Neuronal stem cell (in vitro differentiated cells): ENCODE data around the gene LRPAP1.

Experiments
- DNase-seq: peaks from one replicate; pipeline ENCODE4 v3.0.0-alpha.2; 2013; ENCODE audit warnings: low spot score
- H2AFZ ChIP-seq: one replicate; pipeline ENCODE4 v1.6.1; 2013; ENCODE audit warnings: mild to moderate bottlenecking, low read length, inconsistent platforms
- H2AK5ac ChIP-seq: 2 replicates; pipeline ENCODE4 v1.6.1; 2013; ENCODE audit warnings: low read depth, mild to moderate bottlenecking, inconsistent platforms, low read length, moderate library complexity, mixed read lengths
- H2BK120ac ChIP-seq: 2 replicates; pipeline ENCODE4 v1.6.1; 2013; ENCODE audit warnings: low read depth, mild to moderate bottlenecking, inconsistent platforms, low read length, moderate library complexity, mixed read lengths
- H2BK12ac ChIP-seq: one replicate; pipeline ENCODE4 v1.6.1; 2013; ENCODE audit warnings: low read length, inconsistent platforms
- H2BK15ac ChIP-seq: 2 replicates; pipeline ENCODE4 v1.6.1; 2013; ENCODE audit warnings: mild to moderate bottlenecking, low read length, inconsistent platforms, mixed read lengths
- H2BK5ac ChIP-seq: one replicate; pipeline ENCODE4 v1.6.1; 2013; ENCODE audit warnings: inconsistent platforms, mild to moderate bottlenecking, low read length, moderate library complexity
- H3K14ac ChIP-seq: one replicate; pipeline ENCODE4 v1.6.1; 2013; ENCODE audit warnings: low read length, inconsistent platforms
- H3K18ac ChIP-seq: 2 replicates; pipeline ENCODE4 v1.6.1; 2013; ENCODE audit warnings: low read length, inconsistent platforms
- H3K23ac ChIP-seq: 2 replicates; pipeline ENCODE4 v1.6.1; 2013; ENCODE audit warnings: low read depth, mild to moderate bottlenecking, mixed read lengths, low read length, inconsistent platforms; ENCODE audit not compliant: poor library complexity
- H3K27ac ChIP-seq: replicated peaks from 3 replicates; pipeline ENCODE4 v1.5.1; 2013; ENCODE audit warnings: low read length, inconsistent platforms
- H3K27me3 ChIP-seq, 3 experiments: 2 replicates each; pipeline ENCODE4 v1.6.1; 2013; ENCODE audit warnings: low read length in 3 of 3, mild to moderate bottlenecking in 2 of 3, inconsistent platforms in 1 of 3, low read depth in 1 of 3, mixed read lengths in 1 of 3, moderate library complexity in 1 of 3; ENCODE audit not compliant: control insufficient read depth in 3 of 3, insufficient read depth in 3 of 3
- H3K36me3 ChIP-seq, 2 donors: replicated peaks in 1 of 2; 2 replicates each; pipeline ENCODE4 v1.6.1; 2013; ENCODE audit warnings: low read length in 2 of 2; ENCODE audit not compliant: control insufficient read depth in 2 of 2, insufficient read depth in 2 of 2
- H3K4ac ChIP-seq: 2 replicates; pipeline ENCODE4 v1.6.1; 2013; ENCODE audit warnings: inconsistent platforms, mild to moderate bottlenecking, low read length, moderate library complexity
- H3K4me1 ChIP-seq, 2 donors: 1 replicate in 1 of 2; 2 replicates in 1 of 2; pipeline ENCODE4 v1.6.1; 2013; ENCODE audit warnings: low read length in 2 of 2, low read depth in 1 of 2; ENCODE audit not compliant: control insufficient read depth in 2 of 2, insufficient read depth in 1 of 2
- H3K4me2 ChIP-seq: one replicate; pipeline ENCODE4 v1.6.1; 2013; ENCODE audit warnings: mild to moderate bottlenecking, low read length, inconsistent platforms; ENCODE audit not compliant: insufficient read depth, poor library complexity, severe bottlenecking
- H3K4me3 ChIP-seq, 2 donors: 2 replicates each; pipeline ENCODE4 v1.5.1; 2013; ENCODE audit warnings: low read length in 2 of 2, mild to moderate bottlenecking in 2 of 2, inconsistent platforms in 1 of 2, moderate library complexity in 1 of 2
- H3K79me1 ChIP-seq: one replicate; pipeline ENCODE4 v1.6.1; 2013; ENCODE audit warnings: low read depth, mild to moderate bottlenecking, inconsistent platforms, low read length, moderate library complexity
- H3K9ac ChIP-seq: one replicate; pipeline ENCODE4 v1.6.1; 2013; ENCODE audit warnings: mild to moderate bottlenecking, low read depth, low read length, inconsistent platforms; ENCODE audit not compliant: poor library complexity
- H3K9me3 ChIP-seq, 2 donors: replicated peaks in 1 of 2; 2 replicates each; pipeline versions ENCODE3 to v1.6.1; 2013; ENCODE audit warnings: low read length in 2 of 2, mild to moderate bottlenecking in 2 of 2, inconsistent platforms in 1 of 2, low read depth in 1 of 2, mixed read lengths in 1 of 2, moderate library complexity in 1 of 2; ENCODE audit not compliant: control insufficient read depth in 2 of 2, insufficient read depth in 1 of 2
- H4K8ac ChIP-seq: one replicate; pipeline ENCODE4 v1.6.1; 2013; ENCODE audit warnings: low read depth, mild to moderate bottlenecking, inconsistent platforms, low read length, moderate library complexity
- H4K91ac ChIP-seq: one replicate; pipeline ENCODE4 v1.6.1; 2013; ENCODE audit warnings: low read length, low read depth, mild to moderate bottlenecking, inconsistent platforms; ENCODE audit not compliant: poor library complexity
- WGBS, 2 donors: extraction: QIAGEN DNeasy Blood & Tissue Kit; methylation state at CpG; one replicate each; pipeline ENCODE4 v1.1.7; 2013; ENCODE audit warnings: missing lambda C conversion rate in 2 of 2, mixed read lengths in 1 of 2; ENCODE audit not compliant: insufficient read length in 2 of 2, insufficient replicate concordance in 1 of 2; ENCODE audit errors: extremely low coverage in 2 of 2; 5-methylcytosine and 5-hydroxymethylcytosine counted together

The LRPAP1 gene

DNA sequence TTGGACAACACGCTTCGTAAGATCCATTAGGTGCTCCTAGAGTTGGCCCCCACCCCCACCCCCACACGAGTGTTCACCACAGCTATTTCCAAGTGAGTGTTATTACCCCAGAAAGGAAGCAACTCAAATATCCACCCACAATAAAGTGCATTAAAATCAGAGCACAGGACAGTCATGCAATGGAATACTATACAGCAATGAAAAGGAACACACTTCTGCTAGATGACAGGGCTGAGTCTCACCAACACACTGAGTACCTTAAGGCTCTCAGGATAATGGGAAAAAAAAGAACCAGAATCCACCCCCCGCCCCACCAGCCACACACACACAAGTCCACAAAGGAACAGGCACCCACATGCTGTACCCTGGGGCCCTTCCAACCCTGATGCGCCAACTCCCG lies 21.0 kb downstream of the LRPAP1 start:
- H4K91ac ChIP-seq: no peak overlapping the region
- DNase-seq: no peak
- H3K9me3 ChIP-seq: peaks cover 0 to 6% of the 10 kb centered on the region in 2 donors
- no peak overlapping the region for H2AFZ ChIP-seq
- H3K27ac ChIP-seq: no peak overlapping the region
- H3K79me1 ChIP-seq: peaks cover 3% of the 10 kb centered on the region
- no peak overlapping the region for H2BK12ac ChIP-seq
- no peaks in the 10 kb centered on the region for H3K27me3 ChIP-seq
- H2BK15ac ChIP-seq: no peak overlapping the region
- H3K4me3 ChIP-seq: no peak overlapping the region
- no peak overlapping the region for H3K4me2 ChIP-seq
- no peak overlapping the region for H4K8ac ChIP-seq
- no peak overlapping the region for H3K18ac ChIP-seq
- WGBS, 2 donors: no CpG with 5 or more reads among the region's 6 CpGs
- H2BK5ac ChIP-seq: no peak overlapping the region
- H3K23ac ChIP-seq: no peak overlapping the region
- peaks cover 56 to 92% of the 10 kb centered on the region in 2 donors for H3K36me3 ChIP-seq
- no peak overlapping the region for H3K9ac ChIP-seq
- H3K14ac ChIP-seq: no peak overlapping the region
- H2BK120ac ChIP-seq: no peak overlapping the region
- H3K4ac ChIP-seq: no peak overlapping the region
- H3K4me1 ChIP-seq: no peaks in the 10 kb centered on the region
- H2AK5ac ChIP-seq: no peak overlapping the region

DNA sequence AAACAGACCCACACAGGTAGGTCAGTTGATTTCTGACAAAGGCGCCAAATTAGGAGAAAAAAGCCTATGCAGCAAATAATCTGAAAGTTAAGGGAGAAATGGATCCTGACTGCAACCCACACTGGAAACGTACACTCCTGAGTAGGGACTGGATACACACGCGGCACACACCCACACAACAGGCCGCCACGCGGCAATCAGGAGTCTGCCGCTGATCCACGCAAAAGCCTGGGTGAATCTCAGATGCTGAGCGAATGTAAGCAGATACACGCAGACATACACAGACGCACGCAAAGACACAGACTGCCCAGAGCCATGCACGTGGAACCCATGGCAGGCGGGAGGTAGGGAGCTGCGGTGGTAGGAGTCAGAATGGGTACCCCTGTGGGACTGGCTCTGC lies 21.7 kb downstream of the LRPAP1 start:
- Histone ChIP-seq H3K9me3 (peaks cover 0 to 6% of the 10 kb centered on the region in 2 donors), H3K4me3 (peak overlapping the region in 1 of 2 donors; percentile 64), H3K27me3 (no peaks in the 10 kb centered on the region), H2BK5ac (peak overlapping the region; percentile 22), H3K23ac (no peak overlapping the region), H3K4me1 (no peaks in the 10 kb centered on the region), H4K91ac (peak overlapping the region; percentile 89), H2AK5ac (no peak overlapping the region), H2BK12ac (no peak overlapping the region), H3K36me3 (peaks cover 54 to 91% of the 10 kb centered on the region in 2 donors), H3K9ac (no peak overlapping the region), H3K18ac (no peak overlapping the region), H3K14ac (peak overlapping the region; percentile 40), H3K4me2 (no peak overlapping the region), H3K4ac (no peak overlapping the region), H4K8ac (peak overlapping the region; percentile 65), H2BK15ac (no peak overlapping the region), H3K79me1 (peaks cover 4% of the 10 kb centered on the region), H2BK120ac (no peak overlapping the region), H2AFZ (no peak overlapping the region), H3K27ac (no peak overlapping the region)
- DNase-seq: no peak
- WGBS, 2 donors: no CpG with 5 or more reads among the region's 16 CpGs

DNA sequence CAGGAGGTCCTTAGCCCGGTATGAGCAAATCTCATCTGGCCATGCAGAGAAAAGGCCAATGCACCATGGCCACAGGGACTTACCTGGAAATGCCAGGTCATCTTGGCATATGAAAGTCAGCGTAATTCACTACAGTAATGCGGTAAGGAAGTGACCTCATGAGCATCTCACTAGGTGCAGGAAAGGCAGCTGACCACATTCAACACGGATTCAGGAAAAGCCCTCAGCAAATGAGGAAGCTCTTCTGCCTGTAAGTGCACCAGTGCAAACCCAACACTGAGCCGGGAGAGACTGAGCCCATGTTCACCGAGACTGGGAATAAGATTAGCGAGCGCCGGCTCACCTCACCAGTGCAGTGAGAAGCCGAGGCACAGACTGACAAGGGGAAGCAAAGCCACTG lies 23.7 kb downstream of the LRPAP1 start:
- no peak overlapping the region for H3K4ac ChIP-seq
- H3K23ac ChIP-seq: peak overlapping the region; percentile 73
- no peaks in the 10 kb centered on the region for H3K4me1 ChIP-seq
- H2AK5ac ChIP-seq: no peak overlapping the region
- H4K8ac ChIP-seq: no peak overlapping the region
- H3K14ac ChIP-seq: no peak overlapping the region
- H2BK15ac ChIP-seq: no peak overlapping the region
- no peak for DNase-seq
- WGBS, 2 donors: no CpG with 5 or more reads among the region's 10 CpGs
- H3K79me1 ChIP-seq: peaks cover 13% of the 10 kb centered on the region
- H3K27ac ChIP-seq: no peak overlapping the region
- no peak overlapping the region for H2BK12ac ChIP-seq
- H2BK120ac ChIP-seq: no peak overlapping the region
- no peak overlapping the region for H3K4me3 ChIP-seq
- peaks cover 0 to 6% of the 10 kb centered on the region in 2 donors for H3K9me3 ChIP-seq
- H2AFZ ChIP-seq: no peak overlapping the region
- peaks cover 49 to 85% of the 10 kb centered on the region in 2 donors for H3K36me3 ChIP-seq
- H3K4me2 ChIP-seq: no peak overlapping the region
- no peak overlapping the region for H2BK5ac ChIP-seq
- peak overlapping the region; percentile 30 for H3K9ac ChIP-seq
- no peak overlapping the region for H3K18ac ChIP-seq
- H3K27me3 ChIP-seq: no peaks in the 10 kb centered on the region
- H4K91ac ChIP-seq: no peak overlapping the region

DNA sequence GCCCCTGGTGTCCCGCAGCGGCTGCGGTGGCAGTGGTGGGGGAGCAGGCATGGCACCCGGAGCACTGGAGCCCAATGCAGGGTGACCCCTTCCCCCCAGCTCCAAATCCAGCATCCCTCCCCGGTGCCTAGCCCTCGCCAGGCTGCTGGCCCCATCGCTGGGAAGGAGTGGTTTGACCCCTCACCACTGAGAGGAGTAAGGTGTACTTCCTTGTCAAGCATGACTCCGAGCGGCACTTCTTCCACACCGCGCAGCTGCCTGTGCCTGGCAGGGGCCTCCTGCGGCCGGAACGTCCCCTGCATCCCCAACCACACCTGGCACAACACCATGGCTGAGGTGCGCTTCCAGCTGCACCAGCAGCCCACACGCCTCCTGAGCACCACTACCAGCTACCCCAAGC lies 27.0 kb downstream of the LRPAP1 start:
- peak overlapping the region; percentile 63 for H2AK5ac ChIP-seq
- DNase-seq: no peak
- H3K79me1 ChIP-seq: peaks cover 21% of the 10 kb centered on the region
- H3K14ac ChIP-seq: peak overlapping the region; percentile 82
- no peak overlapping the region for H2AFZ ChIP-seq
- H3K4me2 ChIP-seq: no peak overlapping the region
- no peaks in the 10 kb centered on the region for H3K4me1 ChIP-seq
- H3K18ac ChIP-seq: no peak overlapping the region
- H3K36me3 ChIP-seq: peaks cover 28 to 74% of the 10 kb centered on the region in 2 donors
- no peak overlapping the region for H2BK15ac ChIP-seq
- no peak overlapping the region for H2BK12ac ChIP-seq
- no peaks in the 10 kb centered on the region for H3K27me3 ChIP-seq
- no peak overlapping the region for H3K27ac ChIP-seq
- H3K9me3 ChIP-seq: peaks cover 0 to 2% of the 10 kb centered on the region in 2 donors
- H2BK120ac ChIP-seq: no peak overlapping the region
- peak overlapping the region; percentile 4 for H3K23ac ChIP-seq
- H3K9ac ChIP-seq: no peak overlapping the region
- WGBS, 2 donors: no CpG with 5 or more reads among the region's 16 CpGs
- H4K91ac ChIP-seq: no peak overlapping the region
- H3K4me3 ChIP-seq: no peak overlapping the region
- no peak overlapping the region for H2BK5ac ChIP-seq
- H3K4ac ChIP-seq: no peak overlapping the region
- H4K8ac ChIP-seq: no peak overlapping the region
